Measurements from ENCODE around the gene EPB41L4A. TPM values are rescaled to one million over a fixed set of nuclear protein-coding genes. Genes with fewer than 3 reads are reported as not detected.

EPB41L4A gene
- total RNA-seq, 1 donor from 2014 or later = 27.5 TPM

GRCh38 chr5:112163435-112163834 is 255.6 kb downstream of the EPB41L4A start:
- Histone ChIP-seq H3K36me3 (peaks cover 0 to 43% of the 10 kb centered on the region in 2 donors), H3K4me3 (no peak overlapping the region), H3K4me1 (peaks cover 29% of the 10 kb centered on the region), H3K9me3 (no peaks in the 10 kb centered on the region), H3K27me3 (no peaks in the 10 kb centered on the region), H3K27ac (no peak overlapping the region)
- no peak for DNase-seq (ENCODE audit: extremely low spot score in 2 of 2)
- TF ChIP-seq CTCF (IDR thresholded peaks at IDR 0.05) (no peak), POLR2AphosphoS5 (IDR thresholded peaks at IDR 0.05; ENCODE audit: insufficient read depth in 1 of 2, low read depth in 1 of 2) (no peak), POLR2A (IDR thresholded peaks at IDR 0.05) (no peak)
- intact Hi-C loops (cut with DNase I) = loop anchor here (5.0 kb wide), 1 partner anchor 611 kb away; no protein-coding TSS in a partner anchor

DNA sequence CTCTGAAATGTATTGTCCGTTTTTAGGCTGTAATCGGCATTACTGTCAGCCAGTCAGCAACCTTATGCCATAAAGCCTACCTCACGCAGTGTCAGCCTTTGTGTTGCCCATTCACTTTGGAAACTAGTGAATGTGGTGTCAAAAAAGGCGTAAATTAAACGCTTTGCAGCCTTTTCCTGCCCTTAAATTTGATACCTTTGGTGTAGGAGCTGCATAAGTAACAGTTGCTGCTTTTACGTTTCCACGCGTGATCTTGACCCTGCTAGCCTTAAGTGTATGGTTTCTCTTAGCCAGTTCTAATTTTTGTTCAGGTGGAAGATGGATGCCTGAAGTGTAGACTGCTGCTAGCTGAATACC is 257.7 kb downstream of the EPB41L4A start:
- TF ChIP-seq POLR2A (IDR thresholded peaks at IDR 0.05) = no peak
- no peak for TF ChIP-seq CTCF (IDR thresholded peaks at IDR 0.05)
- TF ChIP-seq POLR2AphosphoS5 (IDR thresholded peaks at IDR 0.05; ENCODE audit: insufficient read depth in 1 of 2, low read depth in 1 of 2) = no peak
- peaks cover 29% of the 10 kb centered on the region for H3K4me1 ChIP-seq
- intact Hi-C loops (cut with DNase I) = loop anchor here (5.0 kb wide), 1 partner anchor 609 kb away; no protein-coding TSS in a partner anchor
- H3K36me3 ChIP-seq = peaks cover 0 to 39% of the 10 kb centered on the region in 2 donors
- no peaks in the 10 kb centered on the region for H3K9me3 ChIP-seq
- no peak for DNase-seq (ENCODE audit: extremely low spot score in 2 of 2)
- H3K4me3 ChIP-seq = peak overlapping the region; percentile 73 to 89
- peak overlapping the region; percentile 83 for H3K27ac ChIP-seq
- H3K27me3 ChIP-seq = no peaks in the 10 kb centered on the region

DNA sequence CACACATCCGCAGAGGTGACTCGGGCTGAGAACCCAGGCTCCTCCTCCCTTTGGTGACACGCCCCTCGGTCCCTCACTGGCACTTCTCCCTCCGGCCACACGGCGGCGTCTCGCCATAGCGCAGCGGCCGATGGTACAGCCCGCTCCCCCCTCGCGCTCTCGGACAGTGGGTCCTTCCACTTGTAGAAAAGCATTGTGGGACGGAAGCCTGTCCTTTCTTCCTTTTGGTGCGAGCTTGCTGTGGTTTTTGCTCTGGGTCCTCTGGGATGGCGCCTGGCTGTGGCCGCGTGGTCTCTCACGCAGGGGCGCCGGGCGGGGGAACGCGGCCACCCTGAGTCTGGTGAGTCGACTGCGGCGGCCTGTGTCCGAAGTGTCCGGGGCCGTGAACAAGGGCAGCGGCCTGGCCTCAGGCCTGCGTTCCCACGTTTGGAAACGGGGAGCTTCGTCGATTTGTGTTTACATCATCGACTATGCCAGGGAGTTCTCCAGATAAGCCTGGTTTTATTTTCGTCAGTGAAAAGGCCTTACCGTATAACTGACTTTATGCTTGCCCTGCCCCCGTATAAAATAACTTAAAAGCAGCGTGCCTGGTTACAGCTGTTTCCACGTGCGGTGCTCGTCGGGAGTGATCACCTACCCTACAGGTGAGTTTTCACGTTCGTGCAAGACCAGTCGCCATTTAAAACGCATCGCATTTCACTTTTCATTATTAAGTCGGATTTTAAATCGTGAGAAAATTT is 258.3 kb downstream of the EPB41L4A start:
- TF ChIP-seq POLR2A (IDR thresholded peaks at IDR 0.05) = peak in 1 of 2 donors; percentile 53
- peak; percentile 72 to 94 (median 79) for TF ChIP-seq CTCF (IDR thresholded peaks at IDR 0.05)
- peak; percentile 92 for TF ChIP-seq POLR2AphosphoS5 (IDR thresholded peaks at IDR 0.05; ENCODE audit: insufficient read depth in 1 of 2, low read depth in 1 of 2)
- DNase-seq (ENCODE audit: extremely low spot score in 2 of 2) = peak in 1 of 2 donors; percentile 93

GRCh38 chr5:112159435-112159834 is 259.6 kb downstream of the EPB41L4A start:
- H3K36me3 ChIP-seq = peaks cover 0 to 26% of the 10 kb centered on the region in 2 donors
- DNase-seq (ENCODE audit: extremely low spot score in 2 of 2) = no peak
- H3K27ac ChIP-seq = no peak overlapping the region
- H3K4me1 ChIP-seq = peaks cover 29% of the 10 kb centered on the region
- H3K4me3 ChIP-seq = no peak overlapping the region
- intact Hi-C loops (cut with DNase I) = no loop called here
- H3K9me3 ChIP-seq = no peaks in the 10 kb centered on the region
- no peaks in the 10 kb centered on the region for H3K27me3 ChIP-seq
- TF ChIP-seq CTCF (IDR thresholded peaks at IDR 0.05) (no peak), POLR2AphosphoS5 (IDR thresholded peaks at IDR 0.05; ENCODE audit: insufficient read depth in 1 of 2, low read depth in 1 of 2) (no peak), POLR2A (IDR thresholded peaks at IDR 0.05) (no peak)

More for the DNA sequence above, 258.3 kb downstream of the EPB41L4A start:
- H3K36me3 ChIP-seq = peaks cover 0 to 33% of the 10 kb centered on the region in 2 donors
- no peaks in the 10 kb centered on the region for H3K9me3 ChIP-seq
- H3K27me3 ChIP-seq = no peaks in the 10 kb centered on the region
- intact Hi-C loops (cut with DNase I) = loop anchor here (5.0 kb wide), 1 partner anchor 609 kb away; no protein-coding TSS in a partner anchor
- H3K27ac ChIP-seq = peak overlapping the region; percentile 83
- peak overlapping the region; percentile 73 to 89 for H3K4me3 ChIP-seq
- peaks cover 29% of the 10 kb centered on the region for H3K4me1 ChIP-seq

GRCh38 chr5:112156211-112156610 is 262.9 kb downstream of the EPB41L4A start:
- Histone ChIP-seq H3K27me3 (no peaks in the 10 kb centered on the region), H3K4me3 (no peak overlapping the region), H3K4me1 (peaks cover 5% of the 10 kb centered on the region), H3K9me3 (no peaks in the 10 kb centered on the region), H3K27ac (no peak overlapping the region), H3K36me3 (no peaks in the 10 kb centered on the region)
- no peak for TF ChIP-seq POLR2A (IDR thresholded peaks at IDR 0.05)
- no peak for TF ChIP-seq POLR2AphosphoS5 (IDR thresholded peaks at IDR 0.05; ENCODE audit: insufficient read depth in 1 of 2, low read depth in 1 of 2)
- TF ChIP-seq CTCF (IDR thresholded peaks at IDR 0.05) = no peak
- DNase-seq (ENCODE audit: extremely low spot score in 2 of 2) = no peak
- intact Hi-C loops (cut with DNase I) = no loop called here
